Measurements from ENCODE around the gene FADS6.
"Not testable (repeated sequence)": the region's sequence is repeated elsewhere in the genome, so short reads cannot be mapped to it uniquely, and the experiment has no call there.

Gene FADS6

GRCh38 chr17:74870512-74870911, 22.9 kb downstream of the FADS6 start:
- H3K4me3 ChIP-seq (ENCODE audit: low read length), result no peak overlapping the region
- DNase-seq (ENCODE audit: low read depth), result peak; percentile 78
- TF ChIP-seq CTCF (conservative IDR thresholded peaks at IDR 0.05; ENCODE audit: low read length), result no peak

GRCh38 chr17:74870028-74870427, 23.4 kb downstream of the FADS6 start:
- DNase-seq (ENCODE audit: low read depth); H3K4me3 ChIP-seq (ENCODE audit: low read length): not testable (repeated sequence)

- DNase-seq (ENCODE audit: low read depth), result no peak
- no peak for TF ChIP-seq CTCF (conservative IDR thresholded peaks at IDR 0.05; ENCODE audit: low read length)
- no peak overlapping the region for H3K4me3 ChIP-seq (ENCODE audit: low read length)
Measured at GRCh38 chr17:74868908-74869255, 24.6 kb downstream of the FADS6 start.

- TF ChIP-seq CTCF (conservative IDR thresholded peaks at IDR 0.05; ENCODE audit: low read length), result no peak
- no peak for DNase-seq (ENCODE audit: low read depth)
- H3K4me3 ChIP-seq (ENCODE audit: low read length), result no peak overlapping the region
Measured at GRCh38 chr17:74868251-74868907, 25.1 kb downstream of the FADS6 start.

GRCh38 chr17:74866198-74866835, 27.1 kb downstream of the FADS6 start:
- DNase-seq (ENCODE audit: low read depth), result no peak
- no peak overlapping the region for H3K4me3 ChIP-seq (ENCODE audit: low read length)
- TF ChIP-seq CTCF (conservative IDR thresholded peaks at IDR 0.05; ENCODE audit: low read length), result no peak

- no peak for TF ChIP-seq CTCF (conservative IDR thresholded peaks at IDR 0.05; ENCODE audit: low read length)
- no peak for DNase-seq (ENCODE audit: low read depth)
- no peak overlapping the region for H3K4me3 ChIP-seq (ENCODE audit: low read length)
Measured at GRCh38 chr17:74865504-74866197, 27.8 kb downstream of the FADS6 start.

GRCh38 chr17:74864866-74865395, 28.5 kb downstream of the FADS6 start:
- peak; percentile 54 for DNase-seq (ENCODE audit: low read depth)
- peak; percentile 89 for TF ChIP-seq CTCF (conservative IDR thresholded peaks at IDR 0.05; ENCODE audit: low read length)
- no peak overlapping the region for H3K4me3 ChIP-seq (ENCODE audit: low read length)
